Activated CD4-positive, alpha-beta T cell treated with anti-CD3 and anti-CD28 coated beads, Interleukin-2, Interleukin-6, amounts not matched to agents 100 ng/mL and 50 ng/mL, durations not matched to agents 16 hours and 8 hours (primary cell): Measurements from ENCODE around the gene OTP.

Source experiments
- DNase-seq: peaks from one replicate; pipeline ENCODE4 v3.0.0-alpha.2; 2020

The OTP gene

DNA sequence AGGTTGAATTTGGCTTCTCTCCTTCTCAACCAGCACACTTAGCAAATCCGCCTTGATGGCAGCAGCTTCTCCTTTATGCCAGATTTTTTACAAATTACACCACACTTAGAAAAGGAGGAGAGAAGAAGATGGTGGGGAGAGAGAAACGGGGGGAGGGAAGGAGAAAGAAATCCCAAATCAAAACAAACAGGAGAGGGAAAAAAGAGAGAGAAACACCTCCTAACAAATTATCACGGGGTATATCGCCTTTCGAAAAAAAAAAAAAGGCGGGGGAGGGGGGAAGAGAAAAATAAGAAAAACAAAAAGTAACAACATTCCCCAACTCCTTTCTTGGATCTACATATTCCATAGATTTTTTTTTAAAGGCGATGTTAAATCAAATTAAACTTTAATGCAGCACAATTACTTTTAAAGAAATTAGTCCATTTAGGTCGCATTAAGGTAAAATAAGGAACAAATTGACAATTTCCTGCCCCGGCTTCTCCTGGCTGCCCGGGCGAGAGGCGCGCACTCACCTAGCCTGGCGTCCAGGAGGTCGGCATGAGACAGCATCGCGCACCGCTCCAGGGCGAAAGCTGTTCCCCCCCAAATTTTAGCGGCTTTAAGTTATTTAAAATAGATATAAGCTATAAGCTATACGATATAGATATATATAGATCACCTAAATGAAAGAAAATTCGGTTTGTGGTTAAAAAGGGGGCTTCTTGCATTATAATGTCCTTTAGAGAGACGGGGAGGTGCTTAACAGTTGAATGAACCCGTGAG, at the start of gene OTP:
OTP (minus strand) TSS at position 716 of the 765 bp plus-strand sequence; CDS start at position 552, 164 bp downstream.
- no peak for DNase-seq

DNA sequence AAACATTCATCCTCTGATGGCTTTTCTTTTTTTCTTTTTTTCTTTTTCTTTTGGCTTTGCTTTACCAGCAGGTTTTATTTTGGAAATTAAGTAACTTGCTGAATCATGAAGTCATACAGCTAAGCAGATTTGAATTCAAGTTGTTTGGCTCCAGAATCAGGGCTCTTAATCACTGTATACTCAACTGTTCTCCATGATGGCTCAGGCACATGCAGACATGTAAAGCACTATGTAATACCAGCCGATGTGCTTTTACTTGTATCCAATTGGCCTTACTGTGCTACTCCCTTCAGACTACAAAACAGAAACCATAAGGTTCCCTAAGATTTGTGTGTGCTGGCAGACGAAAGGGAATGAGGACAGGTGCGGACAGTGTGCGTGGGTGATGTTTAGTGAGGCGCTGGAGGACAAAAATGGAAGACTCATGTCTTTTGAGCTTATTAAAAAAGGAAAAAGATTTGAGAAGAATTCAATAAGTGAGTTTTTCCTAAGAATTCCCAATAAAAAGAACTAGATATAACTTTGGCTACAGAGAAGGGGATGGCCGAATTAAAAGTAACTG, 44.7 kb upstream of the OTP start:
- no peak for DNase-seq

DNA sequence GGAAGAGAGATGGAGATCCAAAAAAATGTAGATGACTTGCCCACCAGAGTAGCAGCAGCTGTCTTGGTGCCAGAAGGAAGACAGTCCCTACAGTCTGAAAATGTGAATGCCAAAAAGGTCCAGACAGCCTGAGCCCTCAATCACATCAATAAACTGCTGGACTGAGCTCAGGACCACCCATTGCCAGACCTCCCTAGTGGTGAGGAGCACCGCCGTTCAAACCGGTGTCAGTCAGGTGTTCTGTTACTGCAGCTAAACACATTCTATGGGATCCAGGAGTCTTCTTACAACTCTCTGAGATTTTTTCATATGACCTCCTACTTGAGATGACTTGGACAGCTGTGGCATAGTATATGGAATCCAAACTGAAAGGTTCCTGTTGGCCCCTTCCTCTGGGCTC, 32.0 kb upstream of the OTP start:
- no peak for DNase-seq

DNA sequence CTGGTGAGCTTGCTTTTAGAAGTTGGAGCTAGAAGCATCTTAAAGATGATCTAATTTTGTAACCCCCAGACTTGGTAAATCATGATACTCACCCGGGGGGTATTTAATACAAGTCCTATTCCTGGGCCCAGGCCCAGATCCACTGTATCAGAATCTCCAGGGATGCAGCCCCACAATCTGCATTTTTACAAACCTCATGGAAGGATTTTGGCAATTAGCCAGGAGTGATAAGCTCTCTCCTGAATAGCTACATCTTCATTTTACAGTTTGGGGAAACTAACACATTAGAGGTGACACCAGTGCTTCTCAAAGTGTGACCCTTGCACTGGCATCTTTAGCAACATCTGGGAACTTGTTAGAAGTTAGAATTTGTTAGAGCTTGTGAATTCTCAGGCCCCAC, 31.2 kb upstream of the OTP start:
- DNase-seq = no peak

DNA sequence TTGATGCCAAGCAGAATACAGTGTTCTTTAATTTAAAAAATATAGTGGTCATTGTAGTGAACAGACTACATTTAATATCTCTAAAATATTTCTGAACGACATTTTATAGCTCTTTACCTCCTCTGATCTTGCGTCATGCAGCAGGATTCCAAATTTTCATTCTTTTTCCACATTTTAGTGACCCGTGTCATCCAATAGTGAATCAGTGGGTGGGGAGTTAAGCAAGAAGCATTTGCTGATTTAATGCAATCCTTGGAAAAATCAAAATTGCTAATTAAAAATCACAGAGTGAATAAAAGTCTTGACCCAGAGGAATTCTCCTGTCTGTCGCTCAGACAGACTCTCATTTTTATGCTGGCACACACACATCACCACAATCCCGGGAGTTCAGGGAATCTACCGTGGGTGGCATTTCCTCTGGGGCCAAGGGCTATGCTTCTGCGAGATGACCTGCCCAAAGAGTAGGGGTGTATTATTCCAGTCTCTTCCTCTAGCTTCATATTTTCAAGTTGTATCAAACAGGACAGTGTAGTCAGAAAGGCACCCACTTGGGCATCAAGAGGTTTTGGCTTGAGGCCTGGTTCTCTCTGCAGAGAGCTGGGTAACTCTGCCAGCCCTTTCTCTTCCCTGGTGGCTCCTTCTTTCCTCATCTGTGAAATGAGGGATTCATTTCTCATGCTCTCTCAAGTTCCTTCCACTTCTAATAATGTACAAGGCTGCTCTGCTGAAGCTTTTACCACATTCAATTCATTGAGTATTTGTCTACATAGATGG, 24.8 kb upstream of the OTP start:
- DNase-seq = no peak

DNA sequence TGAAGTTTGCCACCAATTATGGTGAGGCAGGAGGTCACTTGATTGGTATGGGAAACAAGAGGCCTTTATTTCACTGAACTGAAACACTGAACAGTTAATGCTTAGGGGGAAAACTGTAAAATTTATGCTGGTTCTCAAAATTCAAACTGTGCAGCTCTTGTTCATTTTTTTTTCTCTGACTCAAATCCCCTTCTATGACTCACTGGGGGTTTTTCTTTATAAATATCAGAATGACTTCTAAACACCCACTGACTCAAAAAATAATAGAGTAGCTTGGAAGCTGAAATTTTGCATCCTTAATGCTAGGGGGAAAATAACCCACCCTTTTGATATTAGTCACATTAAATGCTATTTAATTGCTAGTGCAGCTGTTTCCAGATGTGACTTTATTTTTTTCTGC, 24.1 kb upstream of the OTP start:
- DNase-seq = peak; percentile 44

DNA sequence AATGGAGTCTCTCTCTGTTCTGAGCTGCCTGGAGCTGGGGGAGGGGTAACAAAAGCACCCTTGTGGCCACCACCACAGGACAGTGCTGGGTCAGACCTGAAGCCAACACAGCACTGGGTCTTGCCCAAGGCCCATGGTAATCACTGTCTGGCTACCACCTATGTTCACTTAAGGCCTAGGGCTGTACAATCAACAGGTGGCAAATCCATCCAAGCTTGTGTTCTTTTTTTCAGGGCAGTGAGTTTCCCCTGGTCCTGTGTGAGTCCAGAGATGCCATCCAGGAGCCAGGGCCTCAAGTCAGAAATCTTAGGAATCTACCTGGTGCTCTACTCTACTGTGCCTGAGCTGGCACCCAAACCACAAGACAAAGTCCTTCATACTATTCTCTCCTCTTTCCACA, 20.1 kb upstream of the OTP start:
- DNase-seq = no peak

DNA sequence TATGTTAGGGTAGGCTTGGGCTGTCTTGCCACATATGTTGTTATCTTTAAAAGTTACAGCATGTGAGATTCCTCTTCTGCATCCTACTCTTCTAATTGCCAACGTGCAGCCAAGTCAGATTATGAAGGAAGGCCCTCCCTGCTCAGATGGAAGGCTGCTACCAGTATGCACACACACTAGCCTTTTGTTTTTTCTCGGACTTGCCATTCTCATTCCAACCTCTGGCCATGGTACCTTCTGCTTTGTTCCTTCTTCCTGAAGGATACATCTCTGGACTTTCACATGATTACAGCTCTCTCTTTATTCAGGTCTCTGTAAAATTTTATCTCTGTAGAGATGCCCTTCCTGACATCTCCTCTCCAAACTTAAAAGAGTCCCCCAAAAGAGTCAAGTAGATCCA, 12.8 kb upstream of the OTP start:
- DNase-seq = no peak

DNA sequence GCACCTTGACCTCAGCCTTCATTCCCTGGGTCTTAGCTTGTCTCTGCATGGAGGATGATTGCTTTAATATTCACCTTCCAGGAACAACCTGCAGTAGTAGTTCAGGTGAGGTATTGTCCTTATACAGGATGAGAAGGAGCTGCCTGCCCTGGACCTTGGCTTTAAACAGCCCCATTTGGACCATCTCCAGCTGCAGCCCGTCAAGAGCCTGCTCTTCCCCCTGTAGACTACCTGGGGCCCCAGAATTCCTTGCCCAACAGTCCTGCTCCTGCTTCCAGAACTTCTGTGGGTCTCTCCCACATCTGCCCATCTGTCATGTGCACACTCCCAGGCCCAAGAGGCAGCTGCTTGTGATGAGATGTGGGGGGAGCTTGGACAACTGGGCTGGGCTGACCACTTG, 12.2 kb upstream of the OTP start:
- no peak for DNase-seq

DNA sequence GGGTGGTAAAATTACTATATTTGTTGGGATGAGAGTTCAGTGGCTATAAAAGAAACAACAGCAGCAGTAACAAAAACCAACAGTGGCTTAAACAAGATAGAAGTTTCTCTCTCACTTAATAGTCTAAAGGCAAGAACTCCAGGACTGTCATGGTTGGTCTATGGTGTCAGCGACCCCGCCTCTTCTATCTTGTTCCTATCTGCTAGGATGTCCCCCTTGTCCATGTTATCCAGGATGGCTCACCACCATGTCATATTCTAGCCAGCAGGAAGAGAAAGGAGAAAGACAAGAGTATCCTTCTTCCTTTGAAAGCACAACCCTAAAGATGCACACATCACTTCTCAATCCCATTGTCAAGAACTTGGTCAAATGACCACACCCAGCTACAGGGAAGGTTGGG, 11.3 kb upstream of the OTP start:
- DNase-seq = no peak

DNA sequence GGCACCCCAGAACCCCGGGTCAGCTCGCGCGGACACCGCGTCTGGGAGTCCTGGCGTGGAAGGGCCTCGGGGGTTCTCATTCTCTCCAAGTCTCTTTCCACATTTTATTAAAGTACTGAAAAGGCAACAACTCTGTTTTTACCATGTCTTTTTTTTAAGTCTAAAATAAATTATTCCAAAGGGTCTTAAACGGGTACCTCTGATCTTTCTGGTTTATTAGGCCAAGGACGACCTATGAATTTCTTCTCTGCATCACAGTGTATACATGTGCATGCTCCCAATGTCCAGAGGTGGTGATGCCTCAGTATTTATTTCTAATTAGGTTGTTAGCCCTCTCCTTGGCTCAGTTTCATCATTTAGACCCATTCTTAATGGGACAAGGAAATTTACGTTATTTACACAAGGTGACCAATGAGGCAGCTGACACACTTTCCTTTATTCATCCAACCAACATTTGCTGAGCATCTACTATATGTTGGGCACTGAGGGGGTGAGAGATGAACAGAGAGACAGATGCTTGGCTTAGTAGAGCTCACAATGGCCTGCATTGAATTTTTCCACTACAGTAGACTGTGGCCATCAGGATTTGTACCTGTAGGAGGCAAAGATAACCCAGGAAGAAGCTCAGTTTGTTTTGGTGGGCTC, 7.6 kb upstream of the OTP start:
- DNase-seq = no peak

DNA sequence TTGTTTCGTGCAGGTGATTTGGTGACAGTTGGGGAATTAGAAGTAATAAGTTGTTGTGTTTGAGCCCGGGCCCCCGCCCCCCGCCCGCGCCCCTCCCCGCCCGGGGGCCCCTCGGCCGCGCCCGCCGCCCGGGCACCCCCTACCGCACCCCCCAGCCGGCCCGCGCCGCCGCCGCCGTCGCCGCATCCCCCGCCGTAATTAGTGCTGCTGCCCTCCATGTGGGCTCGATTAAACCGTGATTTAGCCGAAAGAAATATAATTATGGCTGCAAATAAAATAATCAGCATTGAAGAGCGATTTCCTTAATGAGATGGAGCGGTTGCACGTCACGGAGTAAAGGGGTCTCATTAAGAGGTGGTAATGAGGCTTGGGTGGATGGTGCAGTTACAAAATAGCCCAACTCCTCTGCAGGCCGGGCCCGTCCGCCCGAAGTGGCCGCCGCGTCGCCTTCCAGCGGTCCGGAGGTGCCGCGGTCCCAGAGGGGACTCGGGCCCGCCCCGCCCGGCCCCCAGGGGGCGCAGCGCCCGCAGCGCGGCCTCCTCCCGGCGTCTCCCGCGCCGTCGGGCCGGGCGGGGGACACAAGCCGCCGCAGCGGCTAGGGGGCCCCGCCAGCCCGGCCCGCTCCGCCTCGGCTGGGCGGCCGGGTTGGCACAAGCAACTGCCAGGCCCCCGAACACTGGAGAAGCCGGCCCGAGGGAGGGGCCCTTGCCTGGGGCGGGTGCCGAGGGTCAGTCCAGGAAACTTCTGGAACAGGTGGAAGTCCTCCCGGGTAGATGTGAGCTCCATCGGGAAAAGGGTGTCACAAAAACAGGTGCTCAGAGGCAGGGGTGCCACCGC, 6.9 kb upstream of the OTP start:
- DNase-seq = peak; percentile 47

DNA sequence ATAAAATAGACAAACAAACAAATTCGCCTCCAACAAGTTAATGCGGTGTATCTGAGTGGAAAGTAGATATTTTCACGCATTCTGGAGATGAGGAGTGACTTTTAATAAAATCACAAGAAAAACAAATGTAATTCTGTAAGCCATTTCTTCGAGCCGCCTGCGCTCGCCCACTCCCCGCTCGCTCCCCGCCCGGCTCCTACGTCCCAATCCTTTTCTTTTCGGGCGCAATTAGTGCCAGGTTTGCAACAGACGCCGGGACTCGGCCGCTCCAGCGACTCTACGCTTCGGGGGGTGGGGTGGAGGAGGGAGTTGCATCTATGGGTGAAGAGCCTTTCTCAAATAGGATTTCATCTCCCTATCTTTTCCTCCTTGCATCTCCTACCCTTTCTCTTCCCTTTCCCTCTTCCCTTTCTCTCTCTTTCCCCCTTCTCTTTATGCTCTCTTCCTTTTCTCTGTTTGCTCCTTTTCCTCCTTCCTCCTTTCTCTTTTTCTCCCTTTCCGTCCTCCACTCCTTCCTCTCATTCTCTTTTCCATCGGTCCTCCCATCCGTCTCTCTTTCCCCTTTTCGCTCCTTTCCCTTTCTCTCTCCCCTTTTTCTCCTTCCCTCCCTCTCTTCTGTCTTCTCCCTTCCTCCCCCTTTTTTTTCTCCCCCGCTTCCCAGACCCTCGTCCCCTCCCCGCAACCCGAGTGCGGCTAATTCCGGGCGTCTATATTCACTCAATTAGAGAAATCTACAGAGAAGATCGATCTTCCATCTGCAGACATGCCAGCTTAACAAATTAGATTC, 6.1 kb upstream of the OTP start:
- no peak for DNase-seq

DNA sequence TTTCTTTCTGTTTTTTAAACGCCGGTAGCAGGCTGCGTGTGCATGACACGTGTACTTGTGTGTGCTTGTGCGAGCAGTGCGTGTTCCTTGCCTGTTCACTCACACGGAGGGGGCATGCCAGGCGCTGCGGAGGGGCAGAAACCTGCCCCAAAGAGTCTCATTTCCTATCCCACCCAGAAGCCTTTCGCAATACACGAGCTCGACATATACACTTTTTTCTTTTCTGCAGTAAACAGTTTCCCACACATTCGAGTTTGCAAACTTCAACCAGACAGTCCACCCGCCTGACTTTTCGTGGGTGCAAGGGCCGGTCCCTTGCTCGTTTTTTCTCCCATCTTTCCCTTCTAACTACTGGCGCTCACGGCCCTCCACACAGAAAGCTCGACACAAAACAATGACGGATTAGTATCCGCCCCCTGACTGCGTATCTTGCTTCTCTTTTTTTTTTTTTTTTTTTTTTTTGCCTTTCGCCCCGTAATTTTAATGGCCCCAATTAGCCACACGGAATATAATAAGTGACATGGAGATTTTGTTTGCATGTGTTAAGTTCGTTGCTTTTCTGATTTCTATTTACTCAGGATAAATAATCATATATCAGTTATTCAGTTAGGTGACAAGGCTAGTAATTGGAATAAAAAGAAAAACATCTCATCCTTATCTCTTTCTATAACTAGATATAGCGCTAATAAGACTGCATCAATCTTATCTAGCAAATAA, 5.3 kb upstream of the OTP start:
- no peak for DNase-seq

DNA sequence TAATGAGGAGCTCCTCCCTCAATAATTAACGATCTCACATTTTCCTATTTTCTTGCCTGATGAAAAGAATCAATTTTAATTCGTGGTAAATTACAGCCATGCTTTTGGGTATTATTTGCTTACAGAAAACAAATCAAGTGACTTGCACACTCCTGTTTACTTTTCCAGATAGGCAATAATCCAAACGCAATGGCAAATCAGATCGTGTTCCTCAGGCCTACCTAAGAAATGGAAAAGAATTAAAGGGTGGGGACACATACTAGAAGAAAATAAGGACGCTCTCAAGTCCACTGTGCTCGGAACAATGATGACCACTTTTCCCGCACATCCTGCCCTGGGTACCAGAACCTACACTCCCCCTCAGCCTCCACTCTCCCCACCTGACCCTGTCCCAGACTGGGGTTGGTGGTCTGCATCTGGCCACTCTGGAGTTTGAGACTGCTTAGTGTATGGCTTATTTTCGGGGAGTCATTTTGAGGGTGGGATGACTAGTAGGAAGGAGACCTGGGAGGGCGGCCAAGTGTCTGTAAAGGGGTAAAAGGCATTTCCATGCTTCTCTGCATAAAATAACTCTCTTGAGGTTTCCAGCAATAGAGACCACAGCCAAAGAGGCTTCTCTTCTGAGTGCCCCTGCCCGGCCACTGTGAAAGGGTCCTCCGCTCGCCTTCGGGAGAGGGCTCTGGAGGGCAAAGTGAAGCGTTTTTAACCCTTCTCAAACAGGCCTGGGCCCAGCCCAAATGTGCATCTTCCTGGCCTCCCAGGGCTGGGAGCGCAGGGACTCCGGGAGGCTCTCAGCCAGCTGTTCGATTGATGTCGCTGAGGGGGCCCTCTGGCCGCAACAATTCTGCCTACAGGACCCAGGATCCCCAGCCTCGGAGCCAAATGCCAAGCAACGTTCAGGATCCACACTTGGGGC, 4.5 kb upstream of the OTP start:
- DNase-seq = no peak

DNA sequence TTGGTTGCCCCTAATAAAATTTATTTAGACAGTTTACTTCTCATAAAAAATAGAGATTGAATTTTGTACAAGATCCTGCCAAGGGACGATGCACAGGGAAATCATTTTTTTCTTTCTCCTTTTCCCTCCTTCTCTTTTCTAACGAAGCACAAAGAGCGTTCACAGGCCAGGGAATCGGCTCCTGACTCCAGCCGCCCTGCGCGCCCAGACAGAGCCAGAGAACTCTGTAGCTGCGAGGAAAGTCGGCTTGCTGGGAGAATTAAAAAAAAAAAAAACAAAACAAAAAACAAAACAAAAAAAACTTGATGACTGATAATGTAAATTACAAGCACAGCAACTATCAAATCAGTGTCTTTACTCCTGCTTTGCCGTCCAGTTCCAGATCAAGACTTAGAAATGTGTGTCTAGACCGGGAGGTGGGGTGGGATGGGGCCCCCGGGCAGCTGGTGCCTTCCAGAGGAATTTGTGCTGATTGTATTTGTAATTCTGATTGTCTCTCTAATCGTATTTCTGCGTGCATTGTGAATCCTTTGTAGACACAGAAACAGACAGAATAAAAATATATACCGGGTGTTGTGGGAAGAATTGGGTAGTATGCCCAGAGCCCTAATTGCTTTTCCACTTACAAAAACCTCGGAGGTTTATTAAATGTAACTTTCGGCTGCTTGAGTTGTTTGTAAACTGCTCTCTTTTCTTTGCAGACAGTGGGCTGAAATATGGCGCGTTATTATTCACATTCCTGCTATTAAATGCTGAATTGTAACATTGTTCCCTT, 3.6 kb upstream of the OTP start:
- no peak for DNase-seq

DNA sequence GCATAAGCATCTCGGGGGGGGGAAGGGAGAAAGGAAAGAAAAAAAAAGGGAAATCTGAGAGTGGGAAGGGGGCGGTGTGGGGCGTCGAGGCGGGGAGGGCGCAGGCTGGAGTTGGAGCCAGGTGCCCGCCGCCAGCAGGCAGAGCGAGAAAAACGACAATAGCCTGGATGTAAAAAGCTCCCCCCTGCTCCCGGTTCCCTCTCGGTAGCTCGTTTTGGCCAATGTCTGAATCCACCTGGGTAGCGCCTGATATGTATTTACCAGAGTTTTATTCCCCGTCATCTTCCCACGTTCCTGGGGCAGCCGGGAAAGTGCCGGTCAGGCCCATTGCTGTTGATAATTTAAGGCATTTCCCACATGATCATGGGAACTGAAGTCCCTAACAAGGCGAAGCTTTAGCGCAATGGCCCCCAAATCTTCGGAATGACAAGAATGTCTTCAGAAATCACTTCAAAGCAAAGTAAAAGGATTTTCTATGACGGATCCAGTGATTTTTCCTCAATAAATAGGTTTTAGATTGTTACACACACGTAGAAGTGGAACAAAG, 3.0 kb upstream of the OTP start:
- no peak for DNase-seq

DNA sequence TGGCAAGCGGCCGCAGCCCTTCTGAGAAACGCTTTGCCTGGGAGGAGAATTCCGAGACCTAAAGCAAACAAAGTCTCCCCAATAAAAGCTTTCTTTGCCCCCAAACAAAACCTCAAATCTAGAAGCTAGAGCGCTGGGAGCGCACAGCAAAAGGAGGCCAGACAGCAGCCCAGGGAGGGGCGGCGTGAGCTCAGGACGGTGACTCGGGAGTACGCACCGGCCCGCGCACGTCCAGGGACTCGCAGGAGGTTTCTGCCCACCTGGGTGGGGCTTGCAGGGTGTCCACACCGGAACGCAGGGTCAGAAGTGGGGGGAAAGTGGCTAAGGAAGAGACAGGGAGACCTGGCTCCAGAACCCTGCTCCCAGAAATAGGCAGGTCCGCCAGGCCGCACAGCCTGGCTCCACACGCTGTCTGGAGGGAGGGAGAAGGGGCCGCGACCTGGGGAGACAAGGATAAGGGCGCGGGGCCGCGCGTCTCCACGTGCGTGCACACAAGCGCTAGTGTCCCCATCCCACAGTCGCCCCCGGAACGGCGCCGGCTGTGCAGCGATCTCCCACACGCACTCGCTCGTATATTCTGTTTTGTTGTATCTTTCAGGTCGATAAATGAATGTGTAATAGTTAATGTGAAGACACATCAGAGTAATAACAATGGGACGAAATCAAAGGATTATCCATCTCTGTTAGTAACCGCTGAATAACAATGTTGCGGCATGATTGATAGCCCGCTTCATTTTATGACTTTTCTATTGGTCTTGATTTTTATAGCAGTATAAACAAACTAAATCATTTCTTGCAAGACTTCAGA, 2.3 kb upstream of the OTP start:
- no peak for DNase-seq
